K562 (cell line): Measurements from ENCODE around the gene PTAR1. TPM values are rescaled to one million over a fixed set of nuclear protein-coding genes. Genes with fewer than 3 reads are reported as not detected.

ENCODE experiments used
- ARID2 ChIP-seq: fragments of 450-650 bp; IDR thresholded peaks from 2 replicates; pipeline ENCODE4 v1.6.1; 2017; ENCODE audit warnings: antibody characterized with exemption, mild to moderate bottlenecking
- CHCHD3 ChIP-seq: fragments of 250-450 bp; sonication (Bioruptor Pico); IDR thresholded peaks from 2 replicates; pipeline ENCODE4 v2.1.2; 2022; ENCODE audit warnings: mild to moderate bottlenecking
- GABPA ChIP-seq: fragments of 200-800 bp; sonication (Bioruptor generic); conservative IDR thresholded peaks from 2 replicates; pipeline ENCODE4 v1.6.1; 2016; ENCODE audit warnings: low read depth, missing genetic modification characterization, missing compliant biosample characterization
- SIX5 ChIP-seq, 2 experiments: IDR thresholded peaks; 2 replicates each; pipeline ENCODE4 v1.6.1; 2011; ENCODE audit warnings: low read length in 2 of 2, borderline replicate concordance in 1 of 2, low read depth in 1 of 2, mild to moderate bottlenecking in 1 of 2, moderate library complexity in 1 of 2; ENCODE audit not compliant: insufficient read depth in 1 of 2
- TCF15 ChIP-seq: fragments of 250-450 bp; sonication (Bioruptor Pico); IDR thresholded peaks from 2 replicates; pipeline ENCODE4 v1.8.0; 2022; ENCODE audit warnings: moderate library complexity, mild to moderate bottlenecking, inconsistent platforms
- ZFX ChIP-seq: sonication (generic); formaldehyde crosslinking; IDR thresholded peaks from 2 replicates; pipeline ENCODE4 v1.8.0; 2022; ENCODE audit warnings: mild to moderate bottlenecking, missing genetic modification reagents, moderate library complexity
- ZNF121 ChIP-seq: sonication (generic); formaldehyde crosslinking; conservative IDR thresholded peaks from 2 replicates; pipeline ENCODE4 v1.8.0; 2022; ENCODE audit warnings: missing genetic modification reagents
- ZNF407 ChIP-seq: fragments of 450-650 bp; IDR thresholded peaks from 2 replicates; pipeline ENCODE4 v1.6.1; 2016; ENCODE audit warnings: low read depth
- ZNF507 ChIP-seq: conservative IDR thresholded peaks from 2 replicates; pipeline ENCODE4 v1.6.1; 2017; ENCODE audit warnings: missing genetic modification characterization, missing compliant biosample characterization
- ZZZ3 ChIP-seq: fragments of 450-650 bp; IDR thresholded peaks from 2 replicates; pipeline ENCODE4 v1.6.1; 2016; ENCODE audit warnings: antibody characterized with exemption, mild to moderate bottlenecking, moderate library complexity
- polyA plus RNA-seq, 8 experiments: library from polyadenylated mRNA; depleted of rRNA in 4 of 8; stranded (reverse) in 5 of 8; unstranded in 3 of 8; fragments of >200 nt; fragmentation: Nextera tagmentation in 2 of 8; fragmentation: Illumina TruSeq in 1 of 8; extraction: Ambion mirVana in 2 of 8; extraction: Trizol in 1 of 8; gene quantifications; 2 replicates each; pipeline versions ENCODE4 v1.2.1 to v1.2.3, GENCODE V29; 2011 to 2014; ENCODE audit warnings: inconsistent platforms in 1 of 8, missing spikeins in 1 of 8
- total RNA-seq, 7 experiments: library from RNA; depleted of rRNA in 6 of 7; stranded (reverse); fragments of >200 nt in 6 of 7; fragmentation: Illumina TruSeq in 2 of 7; extraction: Trizol in 2 of 7; gene quantifications; 2 replicates each; pipeline versions ENCODE4 v1.2.1 to v1.2.3, GENCODE V29; 2011 to 2021; ENCODE audit warnings: low replicate concordance in 1 of 7
- TF ChIP-seq, protein P1 (sequence below): fragments of 250-450 bp; sonication (Bioruptor Pico); IDR thresholded peaks from 2 replicates; pipeline ENCODE4 v1.8.0; 2022; ENCODE audit warnings: inconsistent platforms
- TF ChIP-seq, protein P2 (sequence below): sonication (generic); formaldehyde crosslinking; IDR thresholded peaks from 2 replicates; pipeline ENCODE4 v1.8.0; 2022; ENCODE audit warnings: mild to moderate bottlenecking, low read depth, missing genetic modification reagents
- TF ChIP-seq, protein P3 (sequence below): fragments of 250-450 bp; sonication (Bioruptor Pico); IDR thresholded peaks from 2 replicates; pipeline ENCODE4 v1.4.0; 2020; ENCODE audit warnings: borderline replicate concordance

Gene PTAR1
- total and polyA plus RNA-seq, 9 of the 15 experiments (the other 6 are each of a cell fraction or from before 2014, with no cell fraction given) = 10.1 to 48.0 (median 28.0) TPM

GRCh38 chr9:69759421-69760277, at the start of gene PTAR1 (continued):
- TF ChIP-seq ZNF407 (no peak), ZZZ3 (no peak), SIX5 (IDR thresholded peaks at IDR 0.05; ENCODE audit: borderline replicate concordance in 1 of 2, insufficient read depth in 1 of 2, low read depth in 1 of 2, low read length in 2 of 2) (no peak), CHCHD3 (no peak), ZNF121 (no peak), ZNF507 (no peak), TCF15 (CRISPR knock-in tag) (no peak), GABPA (tag) (peak; percentile 95), ZFX (CRISPR knock-in tag) (peak; percentile 84), ARID2 (no peak)
- TF ChIP-seq, protein P1, sequence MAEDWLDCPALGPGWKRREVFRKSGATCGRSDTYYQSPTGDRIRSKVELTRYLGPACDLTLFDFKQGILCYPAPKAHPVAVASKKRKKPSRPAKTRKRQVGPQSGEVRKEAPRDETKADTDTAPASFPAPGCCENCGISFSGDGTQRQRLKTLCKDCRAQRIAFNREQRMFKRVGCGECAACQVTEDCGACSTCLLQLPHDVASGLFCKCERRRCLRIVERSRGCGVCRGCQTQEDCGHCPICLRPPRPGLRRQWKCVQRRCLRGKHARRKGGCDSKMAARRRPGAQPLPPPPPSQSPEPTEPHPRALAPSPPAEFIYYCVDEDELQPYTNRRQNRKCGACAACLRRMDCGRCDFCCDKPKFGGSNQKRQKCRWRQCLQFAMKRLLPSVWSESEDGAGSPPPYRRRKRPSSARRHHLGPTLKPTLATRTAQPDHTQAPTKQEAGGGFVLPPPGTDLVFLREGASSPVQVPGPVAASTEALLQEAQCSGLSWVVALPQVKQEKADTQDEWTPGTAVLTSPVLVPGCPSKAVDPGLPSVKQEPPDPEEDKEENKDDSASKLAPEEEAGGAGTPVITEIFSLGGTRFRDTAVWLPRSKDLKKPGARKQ (CRISPR knock-in tag) = no peak
- TF ChIP-seq, protein P2, sequence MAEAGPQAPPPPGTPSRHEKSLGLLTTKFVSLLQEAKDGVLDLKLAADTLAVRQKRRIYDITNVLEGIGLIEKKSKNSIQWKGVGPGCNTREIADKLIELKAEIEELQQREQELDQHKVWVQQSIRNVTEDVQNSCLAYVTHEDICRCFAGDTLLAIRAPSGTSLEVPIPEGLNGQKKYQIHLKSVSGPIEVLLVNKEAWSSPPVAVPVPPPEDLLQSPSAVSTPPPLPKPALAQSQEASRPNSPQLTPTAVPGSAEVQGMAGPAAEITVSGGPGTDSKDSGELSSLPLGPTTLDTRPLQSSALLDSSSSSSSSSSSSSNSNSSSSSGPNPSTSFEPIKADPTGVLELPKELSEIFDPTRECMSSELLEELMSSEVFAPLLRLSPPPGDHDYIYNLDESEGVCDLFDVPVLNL (CRISPR knock-in tag) = no peak
- TF ChIP-seq, protein P3, sequence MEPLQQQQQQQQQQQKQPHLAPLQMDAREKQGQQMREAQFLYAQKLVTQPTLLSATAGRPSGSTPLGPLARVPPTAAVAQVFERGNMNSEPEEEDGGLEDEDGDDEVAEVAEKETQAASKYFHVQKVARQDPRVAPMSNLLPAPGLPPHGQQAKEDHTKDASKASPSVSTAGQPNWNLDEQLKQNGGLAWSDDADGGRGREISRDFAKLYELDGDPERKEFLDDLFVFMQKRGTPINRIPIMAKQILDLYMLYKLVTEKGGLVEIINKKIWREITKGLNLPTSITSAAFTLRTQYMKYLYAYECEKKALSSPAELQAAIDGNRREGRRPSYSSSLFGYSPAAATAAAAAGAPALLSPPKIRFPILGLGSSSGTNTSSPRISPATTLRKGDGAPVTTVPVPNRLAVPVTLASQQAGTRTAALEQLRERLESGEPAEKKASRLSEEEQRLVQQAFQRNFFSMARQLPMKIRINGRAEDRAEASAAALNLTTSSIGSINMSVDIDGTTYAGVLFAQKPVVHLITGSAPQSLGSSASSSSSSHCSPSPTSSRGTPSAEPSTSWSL = no peak
